Adipose tissue (tissue), 3 donors: ENCODE results near the gene ST8SIA6. TPM values are rescaled to one million over a fixed set of nuclear protein-coding genes. Genes with fewer than 3 reads are reported as not detected.
"Not testable (repeated sequence)": the region's sequence is repeated elsewhere in the genome, so short reads cannot be mapped to it uniquely, and the experiment has no call there.

ENCODE experiments used
- H3K27ac ChIP-seq: one replicate; pipeline ENCODE4 v1.5.1; 2013; ENCODE audit warnings: low read depth, low read length
- WGBS, 3 donors: extraction: QIAGEN DNeasy Blood & Tissue Kit; methylation state at CpG; one replicate each; pipeline ENCODE4 v1.1.7; 2013; 5-methylcytosine and 5-hydroxymethylcytosine counted together
- polyA plus RNA-seq, 3 donors: library from polyadenylated mRNA; stranded (reverse); fragments of 200-250 nt; gene quantifications; one replicate each; pipeline ENCODE4 v1.2.3, GENCODE V29; 2013
- donor health status: healthy with polysubstance abuse.
- donor health status: Bipolar disorder and iron deficiency.
- donor health status: healthy.

Gene ST8SIA6
- polyA plus RNA-seq, 3 donors = 0.10 to 0.56 (median 0.33) TPM

GRCh38 chr10:17465328-17466125 lies 11.1 kb upstream of the ST8SIA6 start:
- 60 to 73% (median 64%) methylated on average over 5 of the region's 5 CpGs for WGBS, 3 donors
- H3K27ac ChIP-seq = no peak overlapping the region

GRCh38 chr10:17464545-17464944 lies 10.2 kb upstream of the ST8SIA6 start:
- no peak overlapping the region for H3K27ac ChIP-seq
- 67 to 79% (median 69%) methylated on average over 5 of the region's 5 CpGs for WGBS, 3 donors

- no peak overlapping the region for H3K27ac ChIP-seq
Observed at GRCh38 chr10:17460756-17461155, 6.4 kb upstream of the ST8SIA6 start.

GRCh38 chr10:17457083-17457482 lies 2.7 kb upstream of the ST8SIA6 start:
- H3K27ac ChIP-seq = no peak overlapping the region
- WGBS, 3 donors = 94 to 98% (median 96%) methylated on average over 2 of the region's 2 CpGs

GRCh38 chr10:17456032-17456548 lies 1.7 kb upstream of the ST8SIA6 start:
- 90 to 97% (median 95%) methylated on average over 2 of the region's 2 CpGs for whole genome bisulfite sequencing, 3 donors

GRCh38 chr10:17455015-17455520 lies 673 bp upstream of the ST8SIA6 start:
- WGBS, 3 donors = 84 to 96% (median 87%) methylated on average over 2 of the region's 2 CpGs
- H3K27ac ChIP-seq = no peak overlapping the region

More at GRCh38 chr10:17456032-17456548, 1.7 kb upstream of the ST8SIA6 start:
- H3K27ac ChIP-seq = no peak overlapping the region

GRCh38 chr10:17453373-17454091 lies 863 bp downstream of the ST8SIA6 start:
- 1 to 2% (median 1%) methylated on average over 64 to 66 of the region's 66 CpGs for WGBS, 3 donors
- no peak overlapping the region for H3K27ac ChIP-seq

- 12 to 18% (median 13%) methylated on average over 7 of the region's 7 CpGs for WGBS, 3 donors
- H3K27ac ChIP-seq = no peak overlapping the region
Observed at GRCh38 chr10:17453035-17453372, 1.4 kb downstream of the ST8SIA6 start.

GRCh38 chr10:17452060-17452841 lies 2.1 kb downstream of the ST8SIA6 start:
- no peak overlapping the region for H3K27ac ChIP-seq
- 35 to 71% (median 48%) methylated on average over 6 of the region's 6 CpGs for WGBS, 3 donors

- H3K27ac ChIP-seq = no peak overlapping the region
- 94 to 97% (median 96%) methylated on average over 4 of the region's 4 CpGs for WGBS, 3 donors
Observed at GRCh38 chr10:17450024-17450423, 4.4 kb downstream of the ST8SIA6 start.

- WGBS, 3 donors = 35 to 61% (median 57%) methylated on average over 5 of the region's 5 CpGs
- H3K27ac ChIP-seq = no peak overlapping the region
Observed at GRCh38 chr10:17445400-17445998, 8.9 kb downstream of the ST8SIA6 start.

- WGBS, 3 donors = 57 to 61% (median 61%) methylated on average over 2 of the region's 2 CpGs
- no peak overlapping the region for H3K27ac ChIP-seq
Observed at GRCh38 chr10:17444388-17444714, 10.0 kb downstream of the ST8SIA6 start.

- H3K27ac ChIP-seq = no peak overlapping the region
Observed at GRCh38 chr10:17443707-17444387, 10.5 kb downstream of the ST8SIA6 start.

GRCh38 chr10:17438583-17438982 lies 15.8 kb downstream of the ST8SIA6 start:
- WGBS, 3 donors = 70 to 89% (median 72%) methylated on average over 1 of the region's 1 CpG
- H3K27ac ChIP-seq = no peak overlapping the region

More at GRCh38 chr10:17443707-17444387, 10.5 kb downstream of the ST8SIA6 start:
- WGBS, 3 donors = 29 to 65% (median 35%) methylated on average over 11 of the region's 11 CpGs

GRCh38 chr10:17436578-17436977 lies 17.8 kb downstream of the ST8SIA6 start:
- 92 to 96% (median 93%) methylated on average over 2 of the region's 2 CpGs for WGBS, 3 donors
- H3K27ac ChIP-seq = not testable (repeated sequence)

GRCh38 chr10:17435953-17436352 lies 18.4 kb downstream of the ST8SIA6 start:
- 87 to 90% (median 88%) methylated on average over 4 of the region's 4 CpGs for WGBS, 3 donors
- no peak overlapping the region for H3K27ac ChIP-seq

GRCh38 chr10:17435187-17435586 lies 19.2 kb downstream of the ST8SIA6 start:
- no peak overlapping the region for H3K27ac ChIP-seq

GRCh38 chr10:17432723-17433122 lies 21.7 kb downstream of the ST8SIA6 start:
- no peak overlapping the region for H3K27ac ChIP-seq
- 73 to 79% (median 74%) methylated on average over 6 of the region's 6 CpGs for WGBS, 3 donors
